H1 (cell line): ENCODE data around the gene RRAS2. TPM values are rescaled to one million over a fixed set of nuclear protein-coding genes. Genes with fewer than 3 reads are reported as not detected.

Experiments
- CTCF ChIA-PET: fragments of 300-600 bp; sonication (Branson Sonifier 250); formaldehyde crosslinking; loops from one replicate; lab custom pipeline; 2021; ENCODE audit not compliant: partially characterized antibody; lab: Charles Lee
- POLR2A ChIA-PET: fragments of 300-600 bp; sonication (Branson Sonifier 250); formaldehyde crosslinking; loops from one replicate; lab custom pipeline; 2021; ENCODE audit warnings: inconsistent platforms; ENCODE audit not compliant: partially characterized antibody; lab: Charles Lee
- DNase-seq, 2 experiments: peaks; one replicate each; pipeline versions ENCODE4 v3.0.0 to v3.0.0-alpha.2; 2010 to 2022; ENCODE audit warnings: low spot score in 2 of 2, low read depth in 1 of 2, mixed read lengths in 1 of 2
- FAIRE-seq: peaks from 2 replicates; lab custom pipeline; 2011; peaks lifted over from hg19 to GRCh38; lab: Jason Lieb, UNC
- H2AFZ ChIP-seq: 2 replicates; pipeline ENCODE4 v1.8.1; 2012; ENCODE audit warnings: low read length, inconsistent platforms
- H2AK5ac ChIP-seq: 2 replicates; pipeline ENCODE4 v1.6.1; 2013; ENCODE audit warnings: low read depth, low read length
- H2BK120ac ChIP-seq: replicated peaks from 2 replicates; pipeline ENCODE3; 2013; ENCODE audit warnings: low read depth, low read length, inconsistent platforms
- H2BK12ac ChIP-seq: 2 replicates; pipeline ENCODE4 v1.6.1; 2013; ENCODE audit warnings: low read depth, low read length
- H2BK15ac ChIP-seq: 2 replicates; pipeline ENCODE4 v1.6.1; 2013; ENCODE audit warnings: low read length
- H2BK20ac ChIP-seq: 2 replicates; pipeline ENCODE4 v1.6.1; 2013; ENCODE audit warnings: low read length
- H2BK5ac ChIP-seq: 2 replicates; pipeline ENCODE4 v1.6.1; 2013; ENCODE audit warnings: low read depth, low read length
- H3K14ac ChIP-seq: 2 replicates; pipeline ENCODE4 v1.6.1; 2013; ENCODE audit warnings: inconsistent platforms; ENCODE audit not compliant: insufficient read length
- H3K18ac ChIP-seq: 2 replicates; pipeline ENCODE4 v1.6.1; 2013; ENCODE audit warnings: low read length; ENCODE audit errors: extremely low read depth
- H3K23ac ChIP-seq: 2 replicates; pipeline ENCODE4 v1.6.1; 2013; ENCODE audit warnings: inconsistent platforms; ENCODE audit not compliant: insufficient read length
- H3K23me2 ChIP-seq: 2 replicates; pipeline ENCODE4 v1.6.1; 2013; ENCODE audit warnings: low read depth, low read length
- H3K27ac ChIP-seq: 2 replicates; pipeline ENCODE4 v1.6.1; 2011; ENCODE audit warnings: low read depth, low read length, inconsistent platforms
- H3K27me3 ChIP-seq, 4 experiments: replicated peaks in 1 of 4; 1 replicate in 1 of 4; 2 replicates in 3 of 4; pipeline versions ENCODE4 v1.6.1 to v1.8.1; 2011 to 2013; ENCODE audit warnings: low read length in 3 of 4, mild to moderate bottlenecking in 3 of 4, inconsistent platforms in 2 of 4, mixed read lengths in 2 of 4, moderate library complexity in 1 of 4; ENCODE audit not compliant: control insufficient read depth in 3 of 4, insufficient read depth in 3 of 4; ENCODE audit errors: extremely low read depth in 1 of 4
- H3K36me3 ChIP-seq, 4 experiments: 2 replicates each; pipeline versions ENCODE4 v1.6.1 to v1.8.1; 2011 to 2013; ENCODE audit warnings: mild to moderate bottlenecking in 4 of 4, low read length in 3 of 4, moderate library complexity in 2 of 4, control low read depth in 1 of 4, inconsistent platforms in 1 of 4; ENCODE audit not compliant: insufficient read depth in 4 of 4, control insufficient read depth in 2 of 4
- H3K4ac ChIP-seq: replicated peaks from 2 replicates; pipeline ENCODE3; 2013; ENCODE audit warnings: low read length, low read depth, mixed read lengths, inconsistent platforms; ENCODE audit not compliant: insufficient read length
- H3K4me1 ChIP-seq, 4 experiments: replicated peaks in 1 of 4; 1 replicate in 1 of 4; 2 replicates in 3 of 4; pipeline versions ENCODE4 v1.6.1 to v1.8.1; 2011 to 2013; ENCODE audit warnings: low read length in 3 of 4, inconsistent platforms in 2 of 4, mixed read lengths in 1 of 4; ENCODE audit not compliant: insufficient read depth in 4 of 4, control insufficient read depth in 3 of 4
- H3K4me2 ChIP-seq, 2 experiments: 2 replicates each; pipeline versions ENCODE4 v1.6.1 to v1.8.1; 2011 to 2013; ENCODE audit warnings: low read depth in 2 of 2, low read length in 2 of 2, control low read depth in 1 of 2, inconsistent platforms in 1 of 2, mild to moderate bottlenecking in 1 of 2; ENCODE audit not compliant: insufficient read depth in 1 of 2
- H3K4me3 ChIP-seq, 4 experiments: fragments of 200-600, 300-600 bp in 1 of 4; sonication (generic), shearing (Covaris generic), sonication (Bioruptor Twin) in 1 of 4; 2 replicates each; pipeline versions ENCODE4 v1.5.1 to v1.8.1; 2011 to 2016; ENCODE audit warnings: low read length in 4 of 4, low read depth in 3 of 4, control low read depth in 2 of 4, inconsistent platforms in 2 of 4, mild to moderate bottlenecking in 2 of 4, mixed read lengths in 1 of 4, moderate library complexity in 1 of 4; ENCODE audit not compliant: insufficient read depth in 2 of 4; ENCODE audit errors: extremely low read depth in 1 of 4
- H3K56ac ChIP-seq: replicated peaks from 2 replicates; pipeline ENCODE3; 2013; ENCODE audit warnings: low read depth, mild to moderate bottlenecking, mixed read lengths, low read length, inconsistent platforms; ENCODE audit not compliant: insufficient read length
- H3K79me1 ChIP-seq: 2 replicates; pipeline ENCODE4 v1.6.1; 2013; ENCODE audit warnings: low read depth, low read length, control low read depth
- H3K79me2 ChIP-seq, 2 experiments: 2 replicates each; pipeline versions ENCODE4 v1.6.1 to v1.8.1; 2012 to 2013; ENCODE audit warnings: low read length in 2 of 2, mild to moderate bottlenecking in 2 of 2, inconsistent platforms in 1 of 2; ENCODE audit not compliant: insufficient read depth in 2 of 2, control insufficient read depth in 1 of 2
- H3K9ac ChIP-seq, 4 experiments: replicated peaks in 1 of 4; 1 replicate in 1 of 4; 2 replicates in 3 of 4; pipeline versions ENCODE4 v1.6.1 to v1.8.1; 2011 to 2013; ENCODE audit warnings: low read depth in 3 of 4, low read length in 3 of 4, control low read depth in 2 of 4, mild to moderate bottlenecking in 2 of 4, moderate library complexity in 2 of 4, inconsistent platforms in 1 of 4; ENCODE audit errors: extremely low read depth in 1 of 4
- H3K9me3 ChIP-seq, 2 experiments: 2 replicates each; pipeline versions ENCODE4 v1.6.1 to v1.8.1; 2012 to 2013; ENCODE audit warnings: mild to moderate bottlenecking in 2 of 2, moderate library complexity in 2 of 2, control low read depth in 1 of 2, inconsistent platforms in 1 of 2, low read depth in 1 of 2, low read length in 1 of 2, mixed read lengths in 1 of 2; ENCODE audit not compliant: insufficient read depth in 2 of 2
- H4K20me1 ChIP-seq, 2 experiments: replicated peaks in 1 of 2; 2 replicates each; pipeline versions ENCODE3 to v1.8.1; 2011 to 2013; ENCODE audit warnings: inconsistent platforms in 2 of 2, low read length in 2 of 2, mild to moderate bottlenecking in 1 of 2; ENCODE audit not compliant: insufficient read depth in 2 of 2, control insufficient read depth in 1 of 2
- H4K5ac ChIP-seq: 2 replicates; pipeline ENCODE4 v1.6.1; 2013; ENCODE audit warnings: low read length, low read depth, mixed read lengths, inconsistent platforms; ENCODE audit not compliant: insufficient read length
- H4K8ac ChIP-seq: 2 replicates; pipeline ENCODE4 v1.8.0; 2013; ENCODE audit warnings: mild to moderate bottlenecking, moderate library complexity, low read length, inconsistent platforms; ENCODE audit not compliant: insufficient read depth; ENCODE audit errors: extremely low read depth
- H4K91ac ChIP-seq: replicated peaks from 2 replicates; pipeline ENCODE3; 2013; ENCODE audit warnings: low read length, mixed read lengths, inconsistent platforms; ENCODE audit not compliant: insufficient read length
- FOSL1 ChIP-seq: IDR thresholded peaks from 2 replicates; pipeline ENCODE4 v1.6.1; 2011; ENCODE audit warnings: mild to moderate bottlenecking, low read depth, low read length, moderate library complexity; ENCODE audit not compliant: insufficient read depth
- POLR2AphosphoS5 ChIP-seq: IDR thresholded peaks from 2 replicates; pipeline ENCODE4 v1.6.1; 2011; ENCODE audit warnings: low read depth, low read length
- RNF2 ChIP-seq: fragments of 200-900, 300-1000 bp; sonication (generic); IDR thresholded peaks from 2 replicates; pipeline ENCODE4 v1.7.1; 2016; ENCODE audit warnings: borderline replicate concordance, low read depth, mild to moderate bottlenecking, antibody characterized with exemption, low read length; ENCODE audit not compliant: poor library complexity, severe bottlenecking; ENCODE audit errors: missing control alignments
- SIRT6 ChIP-seq: IDR thresholded peaks from one replicate; pipeline ENCODE4 v1.7.1; 2012; ENCODE audit warnings: low read length, inconsistent platforms
- TAF7 ChIP-seq: optimal IDR thresholded peaks from 2 replicates; pipeline ENCODE3; 2011; ENCODE audit warnings: low read depth, mild to moderate bottlenecking, inconsistent platforms, low read length, moderate library complexity, borderline replicate concordance
- WGBS, 2 experiments: shearing (Covaris generic) in 1 of 2; methylation state at CpG; one replicate each; pipeline versions ENCODE4 v1.1.6 to v1.1.7; 2013 to 2015; ENCODE audit warnings: low lambda C conversion rate in 2 of 2, mixed read lengths in 2 of 2, inconsistent platforms in 1 of 2, low coverage in 1 of 2, missing lambda C conversion rate in 1 of 2; ENCODE audit not compliant: insufficient replicate concordance in 2 of 2, insufficient coverage in 1 of 2, insufficient read length in 1 of 2; ENCODE audit errors: extremely low coverage in 1 of 2, missing lambda C conversion rate in 1 of 2; 5-methylcytosine and 5-hydroxymethylcytosine counted together
- polyA plus RNA-seq, 7 experiments: library from polyadenylated mRNA; depleted of rRNA in 3 of 7; stranded (reverse) in 5 of 7; unstranded in 2 of 7; fragments of >200 nt in 5 of 7; fragments of 200-250 nt in 2 of 7; gene quantifications; 1 replicate in 5 of 7; 2 replicates in 1 of 7; 4 replicates in 1 of 7; pipeline versions ENCODE4 v1.2.1 to v1.2.3, GENCODE V29; 2011 to 2013; ENCODE audit warnings: missing spikeins in 2 of 7, mixed read lengths in 2 of 7
- total RNA-seq: library from RNA; stranded (reverse); fragmentation: NEBNext Ultra II Directional; extraction: Animal tissue kit (Norgen Biotek cat#: 25700); gene quantifications from 2 replicates; pipeline ENCODE4 v1.2.1, GENCODE V29; 2021

The RRAS2 gene
- total and polyA plus RNA-seq, 2 of the 8 experiments (the other 6 are each of a cell fraction or from before 2014, with no cell fraction given), result 72.3 to 234 TPM

DNA sequence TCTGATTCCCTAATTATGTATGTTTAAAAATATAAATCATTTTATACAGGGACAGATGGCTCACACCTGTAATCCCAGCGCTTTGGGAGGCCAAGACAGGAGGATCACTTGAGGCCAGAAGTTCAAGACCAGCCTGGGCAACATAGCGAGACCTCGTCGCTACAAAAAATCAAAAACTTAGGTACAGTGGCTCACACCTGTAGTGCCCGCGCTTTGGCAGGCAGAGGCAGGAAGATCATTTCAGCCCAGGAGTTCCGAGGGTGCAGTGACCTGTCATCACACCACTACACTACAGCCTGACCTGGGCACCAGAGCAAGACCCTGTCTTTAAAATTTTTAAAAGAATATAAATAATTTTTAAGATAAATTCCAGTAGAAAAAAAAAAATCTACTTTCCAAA, 11.5 kb downstream of the RRAS2 start:
- Histone ChIP-seq H3K27ac (no peak overlapping the region), H2AFZ (no peak overlapping the region), H2AK5ac (peak overlapping the region; percentile 61; the same call in 1 of the 2 replicates), H4K5ac (no peak overlapping the region), H3K79me2 (peaks cover 35 to 98% of the 10 kb centered on the region in 2 experiments), H2BK15ac (peak overlapping the region; percentile 36; the same call in 1 of the 2 replicates), H3K23me2 (no peaks in the 10 kb centered on the region), H3K4me3 (no peak overlapping the region), H3K9ac (no peak overlapping the region), H4K91ac (no peak overlapping the region), H3K18ac (no peak overlapping the region; the same call in 1 of the 2 replicates), H2BK120ac (no peak overlapping the region), H4K20me1 (peaks cover 1 to 7% of the 10 kb centered on the region in 2 experiments), H2BK12ac (no peak overlapping the region; the same call in 1 of the 2 replicates), H4K8ac (no peak overlapping the region), H3K4ac (no peak overlapping the region), H3K36me3 (no peaks in the 10 kb centered on the region; a peak in 1 of 8 replicates), H3K79me1 (no peaks in the 10 kb centered on the region), H3K4me2 (no peak overlapping the region), H3K9me3 (peaks cover 0 to 2% of the 10 kb centered on the region in 2 experiments; a peak in 1 of 4 replicates), H3K23ac (no peak overlapping the region), H3K4me1 (peaks cover 0 to 19% (median 10%) of the 10 kb centered on the region in 4 experiments; a peak in 5 of 7 replicates), H2BK5ac (peak overlapping the region; percentile 57; the same call in 1 of the 2 replicates), H3K14ac (no peak overlapping the region), H3K27me3 (no peaks in the 10 kb centered on the region), H2BK20ac (peak overlapping the region; percentile 23; the same call in 1 of the 2 replicates), H3K56ac (no peak overlapping the region)
- POLR2A ChIA-PET, result interaction anchor here (2.4 to 4.5 kb wide), 2 partner anchors 10 to 13 kb away, joined by 11 to 18 read pairs; no protein-coding TSS in a partner anchor
- DNase-seq (no peak), FAIRE-seq (no peak)
- 95% methylated on average over 7 of the region's 7 CpGs; no CpG with 5 or more reads in 1 of the 2 experiments for WGBS, 2 experiments
- CTCF ChIA-PET, result interaction anchor here (0.6 to 3.9 kb wide), 6 partner anchors 9 to 71 kb away, joined by 4 to 15 read pairs (median 4); no protein-coding TSS in a partner anchor
- TF ChIP-seq RNF2 (no peak), TAF7 (no peak), SIRT6 (no peak), POLR2AphosphoS5 (no peak), FOSL1 (no peak)
